Liver (tissue), 9 donors: ENCODE measurements around the gene CTSH. TPM values are rescaled to one million over a fixed set of nuclear protein-coding genes. Genes with fewer than 3 reads are reported as not detected.

Experiments
- DNase-seq: peaks from one replicate; pipeline ENCODE4 v3.0.0-alpha.2; 2017; ENCODE audit warnings: low spot score
- H3K27ac ChIP-seq, 2 donors: one replicate each; pipeline ENCODE4 v1.7.0; 2013; ENCODE audit warnings: inconsistent platforms in 2 of 2, low read length in 2 of 2, control low read depth in 1 of 2, low read depth in 1 of 2, mild to moderate bottlenecking in 1 of 2
- H3K27me3 ChIP-seq, 4 donors: one replicate each; pipeline versions ENCODE4 v1.6.1 to v1.7.0; 2013; ENCODE audit warnings: low read length in 3 of 4, inconsistent platforms in 1 of 4, mild to moderate bottlenecking in 1 of 4, moderate library complexity in 1 of 4; ENCODE audit not compliant: control insufficient read depth in 4 of 4, insufficient read depth in 4 of 4
- H3K36me3 ChIP-seq, 4 donors: one replicate each; pipeline versions ENCODE4 v1.6.1 to v1.7.0; 2013; ENCODE audit warnings: low read length in 3 of 4, mild to moderate bottlenecking in 3 of 4, low read depth in 1 of 4, moderate library complexity in 1 of 4; ENCODE audit not compliant: control insufficient read depth in 4 of 4, insufficient read depth in 3 of 4
- H3K4me1 ChIP-seq, 4 donors: one replicate each; pipeline versions ENCODE4 v1.6.1 to v1.7.0; 2013; ENCODE audit warnings: low read length in 3 of 4, mild to moderate bottlenecking in 3 of 4, moderate library complexity in 1 of 4; ENCODE audit not compliant: control insufficient read depth in 4 of 4, insufficient read depth in 4 of 4
- H3K4me3 ChIP-seq, 3 donors: one replicate each; pipeline versions ENCODE4 v1.6.1 to v1.7.0; 2013; ENCODE audit warnings: low read length in 3 of 3, control low read depth in 1 of 3, low read depth in 1 of 3, mild to moderate bottlenecking in 1 of 3
- H3K9ac ChIP-seq, 2 donors: one replicate each; pipeline ENCODE4 v1.7.0; 2013; ENCODE audit warnings: low read length in 2 of 2, mild to moderate bottlenecking in 2 of 2, moderate library complexity in 2 of 2, control low read depth in 1 of 2, low read depth in 1 of 2
- H3K9me3 ChIP-seq, 4 donors: one replicate each; pipeline versions ENCODE4 v1.6.1 to v1.7.0; 2013; ENCODE audit warnings: low read length in 3 of 4; ENCODE audit not compliant: control insufficient read depth in 4 of 4
- ATF3 ChIP-seq: IDR thresholded peaks from 2 replicates; pipeline ENCODE4 v1.6.1; 2016; ENCODE audit warnings: antibody characterized with exemption
- CTCF ChIP-seq: fragments of 150-350 bp; IDR thresholded peaks from 2 replicates; pipeline ENCODE4 v1.5.1; 2017; ENCODE audit warnings: improper control_type of control experiment, low read depth, low read length; ENCODE audit not compliant: missing input control
- EGR1 ChIP-seq, 2 donors: IDR thresholded peaks; 2 replicates each; pipeline ENCODE4 v1.6.1; 2016 to 2018; ENCODE audit warnings: antibody characterized with exemption in 2 of 2, low read depth in 2 of 2
- FOXA1 ChIP-seq: IDR thresholded peaks from 2 replicates; pipeline ENCODE4 v1.6.1; 2016; ENCODE audit warnings: antibody characterized with exemption
- FOXA2 ChIP-seq: IDR thresholded peaks from 2 replicates; pipeline ENCODE4 v1.6.1; 2016; ENCODE audit warnings: antibody characterized with exemption
- GABPA ChIP-seq, 2 donors: IDR thresholded peaks in 1 of 2; conservative IDR thresholded peaks in 1 of 2; 2 replicates each; pipeline ENCODE4 v1.6.1; 2016; ENCODE audit warnings: antibody characterized with exemption in 2 of 2, mild to moderate bottlenecking in 1 of 2, moderate library complexity in 1 of 2
- HNF4A ChIP-seq, 2 donors: conservative IDR thresholded peaks; 2 replicates each; pipeline ENCODE4 v1.6.1; 2016; ENCODE audit warnings: antibody characterized with exemption in 2 of 2, mild to moderate bottlenecking in 2 of 2
- HNF4G ChIP-seq: IDR thresholded peaks from 2 replicates; pipeline ENCODE4 v1.6.1; 2016; ENCODE audit warnings: antibody characterized with exemption
- JUND ChIP-seq, 2 donors: IDR thresholded peaks; 2 replicates each; pipeline ENCODE4 v1.6.1; 2016; ENCODE audit warnings: antibody characterized with exemption in 2 of 2
- NR2F2 ChIP-seq: IDR thresholded peaks from 2 replicates; pipeline ENCODE4 v1.6.1; 2016; ENCODE audit warnings: antibody characterized with exemption
- RAD21 ChIP-seq, 2 donors: IDR thresholded peaks; 2 replicates each; pipeline ENCODE4 v1.6.1; 2016; ENCODE audit warnings: antibody characterized with exemption in 2 of 2, mild to moderate bottlenecking in 2 of 2
- RXRA ChIP-seq, 2 donors: IDR thresholded peaks; 2 replicates each; pipeline ENCODE4 v1.6.1; 2017 to 2018; ENCODE audit warnings: antibody characterized with exemption in 2 of 2, mild to moderate bottlenecking in 1 of 2
- SP1 ChIP-seq: IDR thresholded peaks from 2 replicates; pipeline ENCODE4 v1.6.1; 2018; ENCODE audit warnings: antibody characterized with exemption, mild to moderate bottlenecking
- TAF1 ChIP-seq: conservative IDR thresholded peaks from 2 replicates; pipeline ENCODE4 v1.6.1; 2016; ENCODE audit warnings: antibody characterized with exemption, mild to moderate bottlenecking
- YY1 ChIP-seq: IDR thresholded peaks from 2 replicates; pipeline ENCODE4 v1.6.1; 2016; ENCODE audit warnings: antibody characterized with exemption, mild to moderate bottlenecking
- WGBS: extraction: QIAGEN DNeasy Blood & Tissue Kit; methylation state at CpG from one replicate; pipeline ENCODE4 v1.1.7; 2013; 5-methylcytosine and 5-hydroxymethylcytosine counted together
- polyA plus RNA-seq, 2 donors: library from polyadenylated mRNA; stranded (reverse) in 1 of 2; unstranded in 1 of 2; fragments of 200-250 nt in 1 of 2; fragments of >200 nt in 1 of 2; fragmentation: Nextera tagmentation in 1 of 2; extraction: Ambion mirVana in 1 of 2; gene quantifications; one replicate each; pipeline versions ENCODE4 v1.2.1 to v1.2.3, GENCODE V29; 2013 to 2015
- total RNA-seq, 2 donors: library from RNA; depleted of rRNA; stranded (reverse); fragments of >200 nt; gene quantifications; one replicate each; pipeline ENCODE4 v1.2.3, GENCODE V29; 2014
- TF ChIP-seq, protein P1 (sequence below): IDR thresholded peaks from 2 replicates; pipeline ENCODE4 v1.6.1; 2016; ENCODE audit warnings: antibody characterized with exemption, mild to moderate bottlenecking
- TF ChIP-seq, protein P2 (sequence below): IDR thresholded peaks from 2 replicates; pipeline ENCODE4 v1.6.1; 2016; ENCODE audit warnings: antibody characterized with exemption
- TF ChIP-seq, protein P3 (sequence below): IDR thresholded peaks from 2 replicates; pipeline ENCODE4 v1.6.1; 2016; ENCODE audit warnings: antibody characterized with exemption
- donor health status: healthy.
- donor health status: healthy.
- donor health status: healthy.
- donor health status: healthy.
- donor health status: healthy.

CTSH gene
- total and polyA plus RNA-seq, 4 donors = 46.3 to 162 (median 95.8) TPM

- no peak for TF ChIP-seq HNF4G
- TF ChIP-seq SP1 = no peak
- no peak for TF ChIP-seq HNF4A (conservative IDR thresholded peaks at IDR 0.05)
Measured at GRCh38 chr15:78955355-78955754, 10.5 kb upstream of the CTSH start (continued).

- no peak for DNase-seq
- Histone ChIP-seq H3K4me1 (peaks cover 9 to 31% (median 26%) of the 10 kb centered on the region in 4 donors), H3K4me3 (no peak overlapping the region), H3K27me3 (no peaks in the 10 kb centered on the region), H3K36me3 (no peaks in the 10 kb centered on the region), H3K9me3 (no peaks in the 10 kb centered on the region), H3K27ac (peak overlapping the region; percentile 84 to 92), H3K9ac (peak overlapping the region in 1 of 2 donors; percentile 39)
- TF ChIP-seq, protein P1, sequence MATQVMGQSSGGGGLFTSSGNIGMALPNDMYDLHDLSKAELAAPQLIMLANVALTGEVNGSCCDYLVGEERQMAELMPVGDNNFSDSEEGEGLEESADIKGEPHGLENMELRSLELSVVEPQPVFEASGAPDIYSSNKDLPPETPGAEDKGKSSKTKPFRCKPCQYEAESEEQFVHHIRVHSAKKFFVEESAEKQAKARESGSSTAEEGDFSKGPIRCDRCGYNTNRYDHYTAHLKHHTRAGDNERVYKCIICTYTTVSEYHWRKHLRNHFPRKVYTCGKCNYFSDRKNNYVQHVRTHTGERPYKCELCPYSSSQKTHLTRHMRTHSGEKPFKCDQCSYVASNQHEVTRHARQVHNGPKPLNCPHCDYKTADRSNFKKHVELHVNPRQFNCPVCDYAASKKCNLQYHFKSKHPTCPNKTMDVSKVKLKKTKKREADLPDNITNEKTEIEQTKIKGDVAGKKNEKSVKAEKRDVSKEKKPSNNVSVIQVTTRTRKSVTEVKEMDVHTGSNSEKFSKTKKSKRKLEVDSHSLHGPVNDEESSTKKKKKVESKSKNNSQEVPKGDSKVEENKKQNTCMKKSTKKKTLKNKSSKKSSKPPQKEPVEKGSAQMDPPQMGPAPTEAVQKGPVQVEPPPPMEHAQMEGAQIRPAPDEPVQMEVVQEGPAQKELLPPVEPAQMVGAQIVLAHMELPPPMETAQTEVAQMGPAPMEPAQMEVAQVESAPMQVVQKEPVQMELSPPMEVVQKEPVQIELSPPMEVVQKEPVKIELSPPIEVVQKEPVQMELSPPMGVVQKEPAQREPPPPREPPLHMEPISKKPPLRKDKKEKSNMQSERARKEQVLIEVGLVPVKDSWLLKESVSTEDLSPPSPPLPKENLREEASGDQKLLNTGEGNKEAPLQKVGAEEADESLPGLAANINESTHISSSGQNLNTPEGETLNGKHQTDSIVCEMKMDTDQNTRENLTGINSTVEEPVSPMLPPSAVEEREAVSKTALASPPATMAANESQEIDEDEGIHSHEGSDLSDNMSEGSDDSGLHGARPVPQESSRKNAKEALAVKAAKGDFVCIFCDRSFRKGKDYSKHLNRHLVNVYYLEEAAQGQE = peak; percentile 59
- TF ChIP-seq SP1 (peak; percentile 71), TAF1 (no peak), RAD21 (IDR thresholded peaks at IDR 0.05) (peak; percentile 10 to 31), HNF4G (no peak), JUND (IDR thresholded peaks at IDR 0.05) (peak; percentile 94 to 95), CTCF (no peak), ATF3 (peak; percentile 97), YY1 (peak; percentile 64), FOXA2 (peak; percentile 96), RXRA (IDR thresholded peaks at IDR 0.05) (peak; percentile 63 to 76), EGR1 (IDR thresholded peaks at IDR 0.05; ENCODE audit: low read depth in 2 of 2) (no peak), FOXA1 (peak; percentile 98), NR2F2 (no peak), GABPA (IDR thresholded peaks at IDR 0.05 in 1 of 2, conservative IDR thresholded peaks at IDR 0.05 in 1 of 2) (no peak), HNF4A (conservative IDR thresholded peaks at IDR 0.05) (peak; percentile 68 to 71)
- TF ChIP-seq, protein P2, sequence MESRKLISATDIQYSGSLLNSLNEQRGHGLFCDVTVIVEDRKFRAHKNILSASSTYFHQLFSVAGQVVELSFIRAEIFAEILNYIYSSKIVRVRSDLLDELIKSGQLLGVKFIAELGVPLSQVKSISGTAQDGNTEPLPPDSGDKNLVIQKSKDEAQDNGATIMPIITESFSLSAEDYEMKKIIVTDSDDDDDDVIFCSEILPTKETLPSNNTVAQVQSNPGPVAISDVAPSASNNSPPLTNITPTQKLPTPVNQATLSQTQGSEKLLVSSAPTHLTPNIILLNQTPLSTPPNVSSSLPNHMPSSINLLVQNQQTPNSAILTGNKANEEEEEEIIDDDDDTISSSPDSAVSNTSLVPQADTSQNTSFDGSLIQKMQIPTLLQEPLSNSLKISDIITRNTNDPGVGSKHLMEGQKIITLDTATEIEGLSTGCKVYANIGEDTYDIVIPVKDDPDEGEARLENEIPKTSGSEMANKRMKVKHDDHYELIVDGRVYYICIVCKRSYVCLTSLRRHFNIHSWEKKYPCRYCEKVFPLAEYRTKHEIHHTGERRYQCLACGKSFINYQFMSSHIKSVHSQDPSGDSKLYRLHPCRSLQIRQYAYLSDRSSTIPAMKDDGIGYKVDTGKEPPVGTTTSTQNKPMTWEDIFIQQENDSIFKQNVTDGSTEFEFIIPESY = no peak
- TF ChIP-seq, protein P3, sequence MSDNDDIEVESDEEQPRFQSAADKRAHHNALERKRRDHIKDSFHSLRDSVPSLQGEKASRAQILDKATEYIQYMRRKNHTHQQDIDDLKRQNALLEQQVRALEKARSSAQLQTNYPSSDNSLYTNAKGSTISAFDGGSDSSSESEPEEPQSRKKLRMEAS = no peak
- WGBS = 35% methylated on average over 4 of the region's 4 CpGs
Measured at GRCh38 chr15:78951841-78952238, 7.0 kb upstream of the CTSH start.
